ENCODE measurements around the gene CANT1.
"Not testable (repeated sequence)": the region's sequence is repeated elsewhere in the genome, so short reads cannot be mapped to it uniquely, and the experiment has no call there.

CANT1 gene

DNA sequence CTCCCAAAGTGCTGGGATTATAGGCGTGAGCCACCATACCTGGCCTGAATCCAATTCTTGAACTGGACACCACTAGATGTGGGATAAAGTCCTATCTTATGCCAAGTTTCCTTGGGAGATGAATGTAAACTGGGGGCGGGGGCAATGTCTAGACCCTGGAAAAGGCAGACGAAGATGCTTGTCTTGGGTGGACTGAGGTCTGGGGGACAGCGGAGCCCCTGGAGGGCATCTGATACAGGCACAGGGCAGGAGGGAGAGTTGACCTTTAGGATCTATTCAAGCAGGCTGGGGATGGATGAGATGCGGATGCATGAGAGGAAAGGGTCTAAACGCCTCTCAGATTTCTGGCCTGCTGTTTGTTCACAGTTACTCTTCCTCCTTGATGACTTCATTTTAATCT is 26.1 kb upstream of the CANT1 start:
- H3K36me3 ChIP-seq (ENCODE audit: control insufficient read depth in 2 of 2, insufficient read depth in 2 of 2, low read length in 2 of 2), result no peaks in the 10 kb centered on the region
- H3K27me3 ChIP-seq (ENCODE audit: control insufficient read depth in 2 of 2, insufficient read depth in 2 of 2, low read length in 2 of 2), result peaks cover 0 to 2% of the 10 kb centered on the region in 2 donors
- H3K9ac ChIP-seq (ENCODE audit: low read depth in 1 of 2, low read length in 2 of 2), result no peak overlapping the region
- H3K4me3 ChIP-seq (ENCODE audit: low read length in 2 of 2), result no peak overlapping the region
- H3K27ac ChIP-seq (ENCODE audit: low read depth in 2 of 2, low read length in 2 of 2), result no peak overlapping the region
- peaks cover 10 to 14% of the 10 kb centered on the region in 2 donors for H3K4me1 ChIP-seq (ENCODE audit: control insufficient read depth in 2 of 2, insufficient read depth in 2 of 2, low read length in 2 of 2)
- no peaks in the 10 kb centered on the region for H3K9me3 ChIP-seq (ENCODE audit: control insufficient read depth in 2 of 2, low read length in 2 of 2)

DNA sequence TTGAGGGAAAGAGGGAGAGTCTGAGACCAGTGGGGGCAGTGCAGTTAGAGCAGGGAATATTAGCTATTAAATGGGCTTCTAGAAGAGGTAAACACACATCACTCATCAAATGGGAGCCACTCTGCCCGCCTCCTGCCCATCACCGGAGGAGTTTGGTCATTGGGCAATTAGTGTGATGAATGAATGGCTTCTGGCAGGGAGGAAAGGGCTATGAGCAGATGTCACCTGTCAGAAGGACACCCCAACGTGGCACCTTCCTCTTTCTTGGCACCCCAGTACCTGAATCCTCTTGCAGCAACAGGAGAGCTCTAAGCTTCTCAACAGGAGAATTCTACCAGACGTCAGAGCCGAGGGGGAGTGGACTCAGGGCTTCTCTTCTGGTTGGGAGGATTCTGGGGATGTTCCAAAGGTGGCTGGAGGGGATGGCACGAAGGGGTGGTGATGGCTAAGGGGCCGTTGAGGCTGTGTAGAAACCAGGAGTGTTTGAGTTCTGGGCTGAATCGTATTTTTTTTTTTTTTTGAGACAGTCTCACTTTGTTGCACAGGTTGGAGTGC is 25.4 kb upstream of the CANT1 start:
- Histone ChIP-seq H3K4me3 (ENCODE audit: low read length in 2 of 2) (no peak overlapping the region), H3K27ac (ENCODE audit: low read depth in 2 of 2, low read length in 2 of 2) (no peak overlapping the region), H3K4me1 (ENCODE audit: control insufficient read depth in 2 of 2, insufficient read depth in 2 of 2, low read length in 2 of 2) (peaks cover 10 to 14% of the 10 kb centered on the region in 2 donors)

GRCh38 chr17:79033741-79034501 is 24.4 kb upstream of the CANT1 start:
- H3K4me1 ChIP-seq (ENCODE audit: control insufficient read depth in 2 of 2, insufficient read depth in 2 of 2, low read length in 2 of 2), result peaks cover 10 to 14% of the 10 kb centered on the region in 2 donors
- no peaks in the 10 kb centered on the region for H3K9me3 ChIP-seq (ENCODE audit: control insufficient read depth in 2 of 2, low read length in 2 of 2)
- H3K4me3 ChIP-seq (ENCODE audit: low read length in 2 of 2), result no peak overlapping the region
- H3K9ac ChIP-seq (ENCODE audit: low read depth in 1 of 2, low read length in 2 of 2), result peak overlapping the region in 1 of 2 donors; percentile 45
- H3K27ac ChIP-seq (ENCODE audit: low read depth in 2 of 2, low read length in 2 of 2), result peak overlapping the region; percentile 18 to 40
- peaks cover 0 to 2% of the 10 kb centered on the region in 2 donors for H3K27me3 ChIP-seq (ENCODE audit: control insufficient read depth in 2 of 2, insufficient read depth in 2 of 2, low read length in 2 of 2)
- no peaks in the 10 kb centered on the region for H3K36me3 ChIP-seq (ENCODE audit: control insufficient read depth in 2 of 2, insufficient read depth in 2 of 2, low read length in 2 of 2)

More for the DNA sequence above, 25.4 kb upstream of the CANT1 start:
- Histone ChIP-seq H3K27me3 (ENCODE audit: control insufficient read depth in 2 of 2, insufficient read depth in 2 of 2, low read length in 2 of 2) (peaks cover 0 to 2% of the 10 kb centered on the region in 2 donors), H3K9me3 (ENCODE audit: control insufficient read depth in 2 of 2, low read length in 2 of 2) (no peaks in the 10 kb centered on the region), H3K36me3 (ENCODE audit: control insufficient read depth in 2 of 2, insufficient read depth in 2 of 2, low read length in 2 of 2) (no peaks in the 10 kb centered on the region), H3K9ac (ENCODE audit: low read depth in 1 of 2, low read length in 2 of 2) (no peak overlapping the region)

GRCh38 chr17:79033046-79033616 is 23.6 kb upstream of the CANT1 start:
- H3K9me3 ChIP-seq (ENCODE audit: control insufficient read depth in 2 of 2, low read length in 2 of 2), result no peaks in the 10 kb centered on the region
- no peak overlapping the region for H3K4me3 ChIP-seq (ENCODE audit: low read length in 2 of 2)
- H3K9ac ChIP-seq (ENCODE audit: low read depth in 1 of 2, low read length in 2 of 2), result no peak overlapping the region
- peaks cover 14 to 17% of the 10 kb centered on the region in 2 donors for H3K4me1 ChIP-seq (ENCODE audit: control insufficient read depth in 2 of 2, insufficient read depth in 2 of 2, low read length in 2 of 2)
- no peak overlapping the region for H3K27ac ChIP-seq (ENCODE audit: low read depth in 2 of 2, low read length in 2 of 2)
- H3K27me3 ChIP-seq (ENCODE audit: control insufficient read depth in 2 of 2, insufficient read depth in 2 of 2, low read length in 2 of 2), result peaks cover 0 to 2% of the 10 kb centered on the region in 2 donors
- no peaks in the 10 kb centered on the region for H3K36me3 ChIP-seq (ENCODE audit: control insufficient read depth in 2 of 2, insufficient read depth in 2 of 2, low read length in 2 of 2)

GRCh38 chr17:79031996-79032875 is 22.7 kb upstream of the CANT1 start:
- H3K27ac ChIP-seq (ENCODE audit: low read depth in 2 of 2, low read length in 2 of 2), result no peak overlapping the region
- H3K4me1 ChIP-seq (ENCODE audit: control insufficient read depth in 2 of 2, insufficient read depth in 2 of 2, low read length in 2 of 2), result peaks cover 23 to 26% of the 10 kb centered on the region in 2 donors
- H3K9ac ChIP-seq (ENCODE audit: low read depth in 1 of 2, low read length in 2 of 2), result no peak overlapping the region

DNA sequence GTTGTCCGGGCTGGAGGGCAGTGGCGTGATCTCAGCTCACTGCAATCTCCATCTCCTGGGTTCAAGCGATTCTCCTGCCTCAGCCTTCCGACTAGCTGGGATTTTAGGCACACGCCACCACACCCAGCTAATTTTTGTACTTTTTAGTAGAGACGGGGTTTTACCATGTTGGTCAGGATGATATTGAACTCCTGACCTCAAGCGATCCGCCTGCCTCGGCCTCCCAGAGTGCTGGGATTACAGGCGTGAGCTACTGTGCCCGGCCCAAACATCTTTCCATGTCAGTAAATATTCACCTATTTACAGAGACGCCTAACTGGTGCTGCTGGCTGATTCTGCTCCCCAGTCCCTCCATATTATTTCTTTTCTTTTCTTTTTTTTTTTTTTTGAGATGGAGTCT is 21.1 kb upstream of the CANT1 start:
- H3K4me1 ChIP-seq (ENCODE audit: control insufficient read depth in 2 of 2, insufficient read depth in 2 of 2, low read length in 2 of 2), result peaks cover 34 to 39% of the 10 kb centered on the region in 2 donors
- not testable (repeated sequence) for H3K9ac ChIP-seq (ENCODE audit: low read depth in 1 of 2, low read length in 2 of 2); H3K27ac ChIP-seq (ENCODE audit: low read depth in 2 of 2, low read length in 2 of 2); H3K27me3 ChIP-seq (ENCODE audit: control insufficient read depth in 2 of 2, insufficient read depth in 2 of 2, low read length in 2 of 2); H3K4me3 ChIP-seq (ENCODE audit: low read length in 2 of 2); H3K9me3 ChIP-seq (ENCODE audit: control insufficient read depth in 2 of 2, low read length in 2 of 2); H3K36me3 ChIP-seq (ENCODE audit: control insufficient read depth in 2 of 2, insufficient read depth in 2 of 2, low read length in 2 of 2)

More at GRCh38 chr17:79031996-79032875, 22.7 kb upstream of the CANT1 start:
- Histone ChIP-seq H3K9me3 (ENCODE audit: control insufficient read depth in 2 of 2, low read length in 2 of 2) (no peaks in the 10 kb centered on the region), H3K4me3 (ENCODE audit: low read length in 2 of 2) (no peak overlapping the region), H3K36me3 (ENCODE audit: control insufficient read depth in 2 of 2, insufficient read depth in 2 of 2, low read length in 2 of 2) (no peaks in the 10 kb centered on the region), H3K27me3 (ENCODE audit: control insufficient read depth in 2 of 2, insufficient read depth in 2 of 2, low read length in 2 of 2) (peaks cover 0 to 2% of the 10 kb centered on the region in 2 donors)

DNA sequence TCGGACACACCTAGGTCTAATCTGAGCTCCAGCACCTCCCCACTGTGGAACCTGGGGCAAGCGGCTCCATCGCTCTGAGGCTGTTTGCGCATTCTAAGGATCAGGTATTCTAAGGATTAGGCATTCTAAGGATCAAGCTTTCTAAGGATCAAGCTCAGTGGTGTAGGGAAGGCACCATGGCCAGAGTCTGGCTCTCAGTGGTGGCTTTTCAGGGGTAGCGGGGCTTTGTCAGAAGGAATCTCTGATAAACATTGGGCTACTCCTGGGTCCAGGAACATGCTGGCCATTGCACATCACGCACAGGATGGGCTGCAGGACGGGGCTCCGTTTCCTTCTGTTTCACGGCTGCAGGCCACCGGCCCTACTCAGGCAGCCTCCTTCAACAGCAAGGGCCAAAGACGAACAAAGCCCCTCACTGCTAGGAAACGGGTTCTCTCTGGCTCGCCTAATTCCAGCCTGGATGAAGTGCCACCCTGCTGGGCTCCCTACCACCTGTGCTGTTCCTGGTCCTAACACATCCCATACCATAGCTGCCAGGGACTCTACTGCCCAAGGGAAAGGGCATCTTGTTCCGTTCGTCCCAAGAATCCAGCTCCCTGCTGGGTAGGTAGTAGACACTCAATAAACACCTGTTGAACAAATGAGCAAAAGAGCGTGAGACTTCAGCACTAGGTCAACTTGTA is 19.9 kb upstream of the CANT1 start:
- Histone ChIP-seq H3K4me3 (ENCODE audit: low read length in 2 of 2) (no peak overlapping the region), H3K27me3 (ENCODE audit: control insufficient read depth in 2 of 2, insufficient read depth in 2 of 2, low read length in 2 of 2) (peaks cover 0 to 2% of the 10 kb centered on the region in 2 donors), H3K27ac (ENCODE audit: low read depth in 2 of 2, low read length in 2 of 2) (no peak overlapping the region), H3K4me1 (ENCODE audit: control insufficient read depth in 2 of 2, insufficient read depth in 2 of 2, low read length in 2 of 2) (peaks cover 43 to 49% of the 10 kb centered on the region in 2 donors), H3K9ac (ENCODE audit: low read depth in 1 of 2, low read length in 2 of 2) (no peak overlapping the region), H3K9me3 (ENCODE audit: control insufficient read depth in 2 of 2, low read length in 2 of 2) (no peaks in the 10 kb centered on the region), H3K36me3 (ENCODE audit: control insufficient read depth in 2 of 2, insufficient read depth in 2 of 2, low read length in 2 of 2) (no peaks in the 10 kb centered on the region)

DNA sequence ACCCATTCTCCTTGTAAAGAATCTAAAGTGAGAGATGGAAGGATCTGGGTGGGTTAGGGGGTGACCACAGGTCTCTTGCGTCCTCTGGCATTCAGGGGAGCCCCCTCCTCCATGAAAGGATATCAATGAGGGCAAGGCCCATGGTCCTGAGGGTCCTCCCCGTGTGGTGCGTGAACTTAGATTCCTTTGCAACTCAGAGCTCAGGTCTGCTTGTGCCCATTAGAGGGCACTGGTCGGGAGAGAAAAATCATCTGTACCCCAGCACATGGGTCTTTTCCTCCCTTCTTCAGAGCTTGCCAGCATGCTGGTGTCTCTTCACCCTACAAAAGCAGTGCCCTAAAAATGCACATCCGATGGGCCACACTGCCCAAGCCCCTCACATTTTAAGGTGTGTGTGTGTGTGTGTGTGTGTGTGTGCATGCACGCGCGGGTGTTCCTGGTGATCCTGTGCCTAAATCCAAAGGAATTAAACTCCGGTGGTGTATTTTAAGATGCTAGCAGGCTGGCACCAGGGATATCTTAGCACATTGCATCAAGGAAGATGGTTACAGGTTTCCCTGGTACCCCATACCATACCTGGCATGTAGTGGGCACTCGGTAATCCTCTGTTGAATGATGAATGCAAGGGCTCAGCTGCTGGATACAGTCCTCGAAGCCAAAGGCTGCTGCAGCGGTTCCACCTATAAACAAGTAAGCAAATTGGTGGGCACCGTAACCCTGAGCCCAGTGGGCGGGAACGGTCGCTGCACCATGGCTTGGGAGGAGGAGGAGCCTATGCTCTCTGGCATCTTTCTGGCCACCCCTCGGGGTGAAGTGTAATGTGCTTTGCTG is 19.1 kb upstream of the CANT1 start:
- Histone ChIP-seq H3K4me1 (ENCODE audit: control insufficient read depth in 2 of 2, insufficient read depth in 2 of 2, low read length in 2 of 2) (peaks cover 42 to 49% of the 10 kb centered on the region in 2 donors), H3K36me3 (ENCODE audit: control insufficient read depth in 2 of 2, insufficient read depth in 2 of 2, low read length in 2 of 2) (no peaks in the 10 kb centered on the region), H3K9ac (ENCODE audit: low read depth in 1 of 2, low read length in 2 of 2) (peak overlapping the region in 1 of 2 donors; percentile 60), H3K27ac (ENCODE audit: low read depth in 2 of 2, low read length in 2 of 2) (no peak overlapping the region), H3K27me3 (ENCODE audit: control insufficient read depth in 2 of 2, insufficient read depth in 2 of 2, low read length in 2 of 2) (peaks cover 0 to 2% of the 10 kb centered on the region in 2 donors), H3K4me3 (ENCODE audit: low read length in 2 of 2) (no peak overlapping the region), H3K9me3 (ENCODE audit: control insufficient read depth in 2 of 2, low read length in 2 of 2) (no peaks in the 10 kb centered on the region)

Measured in mucosa of rectum (tissue), 2 donors.